RPMI7951 (cell line): ENCODE data around the gene SMYD3. TPM values are rescaled to one million over a fixed set of nuclear protein-coding genes. Genes with fewer than 3 reads are reported as not detected.
"Not testable (repeated sequence)": the region's sequence is repeated elsewhere in the genome, so short reads cannot be mapped to it uniquely, and the experiment has no call there.

Experiments used
- DNase-seq: peaks from one replicate; pipeline ENCODE4 v3.0.0-alpha.2; 2012; ENCODE audit warnings: low read depth
- total RNA-seq: library from RNA; depleted of rRNA; stranded (reverse); fragments of >200 nt; shearing (Covaris generic); gene quantifications from 2 replicates; pipeline ENCODE4 v1.2.3, GENCODE V29; 2014

Gene SMYD3
- total RNA-seq, 1 experiment from 2014 or later: 33.9 TPM

DNA sequence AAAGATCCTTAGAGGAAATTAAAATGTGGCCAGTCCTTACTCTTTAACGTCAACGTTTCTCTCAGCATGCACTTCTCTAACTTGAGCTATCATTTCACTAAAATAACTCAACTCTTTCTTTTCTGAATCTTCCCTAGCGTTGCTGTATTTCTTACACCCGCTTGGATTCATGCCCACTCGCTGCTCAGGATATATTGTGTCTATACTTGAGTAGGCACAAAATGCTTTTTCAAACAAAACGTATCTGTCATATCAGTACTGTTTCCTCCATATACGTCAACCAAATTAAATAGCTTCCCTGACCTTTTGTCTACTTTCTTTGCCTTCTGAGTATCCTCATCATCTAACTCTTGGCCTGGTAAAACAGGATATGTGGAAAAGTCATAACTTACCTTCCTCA lies 549.7 kb downstream of the SMYD3 start:
- DNase-seq: no peak

DNA sequence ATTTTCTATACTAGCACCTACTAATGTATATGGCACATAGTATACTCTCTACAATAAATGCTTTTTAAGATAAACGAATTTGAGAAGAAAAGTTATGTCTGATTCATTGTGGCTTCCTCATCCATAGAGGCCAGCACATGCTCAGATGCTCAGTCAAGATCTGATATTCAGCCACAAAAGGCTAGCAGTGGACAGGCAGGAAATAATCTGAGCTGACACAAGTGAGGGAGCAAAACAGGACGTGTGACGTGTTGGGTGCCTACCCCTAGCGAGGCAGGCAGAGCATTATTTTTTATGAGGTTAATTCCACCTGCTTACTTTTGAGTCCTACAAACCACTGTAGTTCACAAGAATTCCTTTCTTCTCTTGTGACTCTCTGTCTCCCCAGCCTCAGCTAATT lies 550.9 kb downstream of the SMYD3 start:
- peak; percentile 6 for DNase-seq

DNA sequence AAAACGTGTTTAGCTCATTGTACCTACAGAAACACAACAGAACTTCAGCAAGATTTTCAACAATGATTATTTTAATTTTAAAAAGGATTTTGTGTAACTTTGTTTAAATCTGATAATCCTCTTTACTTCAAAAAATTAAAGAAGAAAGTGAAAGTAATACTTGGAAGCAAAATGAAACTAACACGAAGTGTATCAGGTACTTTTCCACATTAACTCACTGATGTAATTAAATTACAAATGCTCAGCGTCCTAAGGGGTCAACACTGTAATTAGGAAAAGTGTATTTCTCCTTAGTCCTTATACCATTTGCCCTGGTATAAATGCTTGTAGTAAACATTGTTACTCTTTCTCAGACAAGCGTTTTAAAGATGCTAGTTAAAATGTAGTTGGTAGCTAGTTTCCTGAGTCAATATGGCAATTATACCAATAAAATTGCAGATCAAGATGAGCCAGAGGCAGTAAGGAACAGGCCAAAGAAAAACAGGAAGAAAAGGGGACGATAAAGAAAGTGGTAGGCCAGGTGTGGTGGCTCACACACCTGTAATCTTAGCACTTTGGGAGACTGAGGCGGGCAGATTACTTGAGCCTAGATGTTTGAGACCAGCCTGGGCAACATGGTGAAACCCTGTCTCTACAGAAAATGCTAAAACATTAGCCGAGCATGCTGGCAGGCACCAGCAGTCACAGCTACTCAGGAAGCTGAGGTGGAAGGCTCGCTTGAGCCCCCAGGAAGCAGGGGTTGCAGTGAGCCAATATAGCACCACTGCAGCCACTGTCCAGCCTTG lies 553.0 kb downstream of the SMYD3 start:
- peak; percentile 26 for DNase-seq

DNA sequence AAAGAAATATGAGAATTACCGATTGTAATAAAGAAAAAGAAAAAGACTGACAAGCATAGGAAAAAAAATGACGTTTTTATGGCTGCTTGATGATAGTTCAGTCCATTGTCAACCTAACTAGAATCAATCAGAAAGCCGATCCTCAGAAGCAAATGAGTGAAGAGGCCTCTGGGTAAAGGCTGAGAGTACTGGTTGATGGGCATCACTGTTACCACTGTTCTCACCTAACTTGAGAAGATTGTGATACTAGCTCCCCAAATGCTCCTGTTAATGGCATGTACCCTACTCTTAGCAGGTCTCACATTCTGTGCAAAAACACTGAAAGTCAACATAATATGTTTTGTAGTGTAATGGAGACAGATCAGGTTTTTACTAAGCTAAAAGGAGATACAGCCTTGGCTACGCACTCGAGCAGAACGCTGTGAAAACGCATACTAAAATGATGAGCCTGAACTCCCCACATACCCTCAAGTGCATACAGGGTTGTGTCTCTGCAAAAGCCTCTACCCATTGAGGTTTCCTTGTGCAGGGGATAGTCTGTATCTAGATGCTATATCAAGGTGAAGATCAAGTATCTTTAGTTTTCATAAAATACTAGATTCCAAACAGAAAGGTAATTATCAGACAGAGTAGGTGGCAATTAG lies 554.6 kb downstream of the SMYD3 start:
- no peak for DNase-seq

- DNase-seq: no peak
Measured at GRCh38 chr1:245948786-245949185, 558.3 kb downstream of the SMYD3 start.

- DNase-seq: no peak
Measured at GRCh38 chr1:245946905-245947304, 560.2 kb downstream of the SMYD3 start.

DNA sequence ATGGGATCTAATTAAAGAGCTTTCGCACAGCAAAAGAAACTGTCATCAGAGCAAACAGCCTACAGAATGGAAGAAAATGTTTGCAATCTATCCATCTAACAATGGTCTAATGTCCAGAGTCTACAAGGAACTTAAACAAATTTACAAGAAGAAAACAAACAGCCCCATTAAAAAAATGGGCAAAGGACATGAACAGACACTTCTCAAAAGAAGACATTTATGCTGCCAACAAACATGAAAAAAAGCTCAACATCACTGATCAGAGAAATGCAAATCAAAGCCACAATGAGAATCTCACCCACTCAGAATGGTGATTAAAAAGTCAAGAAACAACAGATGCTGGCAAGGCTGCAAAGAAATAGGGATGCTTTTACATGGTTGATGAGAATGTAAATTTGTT lies 561.9 kb downstream of the SMYD3 start:
- DNase-seq: not testable (repeated sequence)

- DNase-seq: no peak
Measured at GRCh38 chr1:245942856-245943255, 564.2 kb downstream of the SMYD3 start.

- not testable (repeated sequence) for DNase-seq
Measured at GRCh38 chr1:245941771-245942170, 565.3 kb downstream of the SMYD3 start.

- DNase-seq: no peak
Measured at GRCh38 chr1:245939756-245940345, 567.2 kb downstream of the SMYD3 start.

DNA sequence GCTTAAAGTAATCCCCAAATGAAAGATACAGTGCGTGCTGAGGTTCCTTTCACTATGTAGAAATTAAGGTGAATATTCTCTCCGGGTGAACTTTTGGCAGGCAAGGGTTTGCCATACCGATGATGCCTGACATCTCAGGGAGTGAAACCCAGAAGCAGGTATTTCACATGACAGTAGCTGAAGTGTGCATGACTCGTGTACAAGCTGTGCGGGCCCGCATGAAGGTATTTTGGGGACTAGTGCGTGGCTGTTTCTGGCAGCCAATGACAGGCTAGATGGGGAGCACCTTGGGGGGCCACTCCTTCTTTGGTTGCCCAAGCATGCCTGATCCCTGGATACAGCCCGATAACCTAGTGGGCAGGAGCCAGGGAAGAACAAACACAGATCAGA lies 569.0 kb downstream of the SMYD3 start:
- DNase-seq: no peak

DNA sequence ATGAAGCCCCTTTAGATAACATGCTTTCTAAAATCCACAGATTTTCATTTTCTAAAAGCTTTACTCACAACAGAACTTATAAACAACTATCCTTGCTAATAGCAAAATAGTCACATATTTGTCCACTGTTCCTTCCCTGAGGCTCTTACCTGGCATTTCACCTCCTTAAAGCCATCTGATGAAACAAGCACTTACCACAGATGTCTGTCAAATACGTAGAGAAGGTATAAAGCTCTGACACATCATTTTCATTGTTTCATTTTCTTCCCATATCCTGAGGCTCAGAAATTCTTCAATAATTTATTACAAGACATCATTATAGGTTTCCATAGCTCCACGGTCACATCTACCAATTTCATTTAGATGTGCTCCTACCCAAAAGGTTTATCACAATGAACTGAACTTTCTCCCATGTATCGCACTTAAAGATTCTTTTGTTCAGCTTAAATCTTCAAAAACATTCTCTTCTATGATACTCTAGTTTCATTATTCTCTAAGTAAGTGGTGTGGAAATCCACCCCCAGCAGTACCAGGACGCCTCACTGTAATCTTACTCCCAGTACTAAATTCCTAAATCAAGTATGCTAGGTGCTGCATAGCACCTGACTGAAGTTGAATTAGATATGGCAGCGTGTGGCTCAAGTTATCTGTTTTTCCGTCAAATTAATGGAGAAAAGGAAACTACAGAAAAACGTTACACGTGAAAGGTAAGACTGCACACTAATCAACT lies 569.6 kb downstream of the SMYD3 start:
- DNase-seq: no peak

DNA sequence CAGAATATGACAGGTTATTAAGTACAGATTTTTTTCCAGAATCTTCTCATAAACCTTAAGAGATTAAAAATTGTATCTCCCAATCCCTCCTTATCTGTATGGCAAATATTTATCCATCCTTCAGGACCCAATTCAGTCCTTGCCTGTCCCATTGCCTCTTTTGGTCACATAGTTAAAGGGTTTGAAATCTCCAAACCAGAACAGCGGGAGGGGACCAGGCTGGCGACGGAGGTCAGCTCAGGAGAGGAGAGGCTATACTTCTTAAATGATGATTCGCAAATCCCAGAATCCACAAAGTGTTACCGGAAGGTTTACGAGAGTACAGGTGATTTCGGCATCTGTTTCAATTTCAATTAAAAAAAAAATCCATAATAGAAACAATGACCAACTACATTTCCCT lies 572.7 kb downstream of the SMYD3 start:
- DNase-seq: no peak

DNA sequence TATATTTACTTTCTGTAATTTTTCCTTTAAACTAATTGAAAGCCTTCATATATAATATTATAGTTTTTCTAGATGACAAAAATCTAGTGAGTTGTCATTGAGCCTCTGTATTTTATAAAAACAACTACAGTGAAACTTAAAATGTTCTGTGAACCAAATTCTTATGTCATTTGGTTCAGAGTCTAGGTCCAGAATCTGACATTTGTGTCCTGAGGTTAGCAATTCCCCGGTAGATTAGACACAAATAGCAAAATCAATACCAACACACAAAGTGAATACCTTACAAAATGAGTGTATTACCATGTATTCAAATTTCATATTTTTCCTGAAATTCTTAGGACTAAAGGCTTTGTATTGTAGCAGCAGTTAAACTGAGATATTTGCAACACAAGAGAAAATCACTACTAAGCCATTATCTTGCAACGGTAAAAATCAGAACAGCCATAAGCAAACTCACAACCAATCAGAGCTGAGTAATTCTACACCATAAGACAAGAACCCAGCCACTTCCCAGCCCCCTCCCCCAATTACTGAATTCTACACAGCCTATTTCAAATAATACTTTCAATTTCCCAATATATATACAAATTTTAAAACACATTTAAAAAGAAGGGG lies 573.5 kb downstream of the SMYD3 start:
- no peak for DNase-seq

- DNase-seq: no peak
Measured at GRCh38 chr1:245932302-245932972, 574.6 kb downstream of the SMYD3 start.

- no peak for DNase-seq
Measured at GRCh38 chr1:245931450-245931849, 575.6 kb downstream of the SMYD3 start.

DNA sequence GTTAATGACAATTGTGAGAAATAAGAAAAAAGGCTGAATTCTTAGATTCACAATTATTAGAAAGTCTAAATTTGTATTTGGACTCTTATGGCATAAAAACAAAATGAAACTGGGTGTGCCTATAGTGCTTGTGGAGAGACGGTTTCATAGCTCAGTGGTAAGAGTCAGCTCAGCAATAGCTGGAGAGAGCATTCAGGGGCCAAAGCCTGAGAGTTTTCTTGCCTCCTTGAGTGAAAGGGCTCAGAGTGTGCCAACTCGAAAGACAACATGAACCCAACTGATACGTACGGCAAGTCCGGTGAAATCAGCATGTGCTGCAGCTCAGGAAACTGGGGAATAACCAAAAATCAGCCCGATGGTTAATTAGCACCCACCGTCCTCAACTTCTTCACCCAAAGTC lies 577.9 kb downstream of the SMYD3 start:
- no peak for DNase-seq

DNA sequence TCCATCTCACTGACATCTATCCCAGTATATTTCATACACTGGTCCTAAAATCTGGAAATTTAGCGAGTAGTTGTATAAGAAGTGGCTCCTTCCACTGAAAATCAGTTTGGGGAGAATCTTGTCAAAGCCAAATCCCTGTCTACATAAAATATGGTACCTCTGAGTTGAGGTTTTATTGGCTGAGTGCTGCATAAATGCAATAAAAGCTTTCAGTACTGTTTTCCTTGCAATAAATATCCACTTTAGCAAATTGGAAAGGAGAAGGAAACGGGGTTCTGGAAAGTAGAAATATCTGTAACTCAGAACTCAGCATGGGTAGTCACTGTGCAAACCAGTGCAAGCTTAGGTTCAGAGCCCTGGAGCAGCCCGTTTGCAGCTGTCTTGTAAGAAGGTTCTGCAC lies 580.2 kb downstream of the SMYD3 start:
- no peak for DNase-seq

DNA sequence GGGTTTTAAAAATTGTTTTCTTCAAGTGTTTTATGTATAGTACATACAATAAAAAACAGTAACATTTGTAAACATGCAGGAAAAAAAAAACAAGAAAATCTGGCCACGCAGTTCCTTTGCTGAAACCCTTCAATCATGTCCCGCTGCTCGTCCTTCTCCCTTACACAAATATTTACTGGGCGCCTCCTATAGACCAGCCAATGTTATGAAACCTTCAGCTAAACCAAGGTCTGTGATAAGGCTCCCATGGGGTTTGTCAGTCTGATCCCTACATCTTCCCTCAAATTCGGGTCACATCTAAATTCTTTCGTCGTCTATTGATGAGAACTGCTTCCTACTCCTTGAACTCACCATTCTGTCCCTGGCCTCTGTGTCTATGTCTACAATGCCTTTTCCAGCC lies 583.9 kb downstream of the SMYD3 start:
- no peak for DNase-seq

DNA sequence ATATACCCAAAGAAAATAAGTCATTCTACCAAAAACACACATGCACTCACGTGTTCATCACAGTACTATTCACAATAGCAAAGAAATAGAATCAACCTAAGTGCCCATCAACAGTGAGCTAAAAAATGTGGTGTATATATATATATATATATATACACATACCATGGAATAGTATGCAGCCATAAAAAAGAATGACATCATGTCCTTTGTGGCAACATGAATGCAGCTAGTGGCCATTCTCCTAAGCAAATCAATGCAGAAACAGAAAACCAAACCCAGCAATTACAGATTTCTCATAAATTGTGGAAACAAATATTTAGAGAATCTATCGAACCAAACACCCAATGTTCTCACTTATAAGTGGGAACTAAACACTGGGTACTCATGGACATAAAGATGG lies 585.7 kb downstream of the SMYD3 start:
- no peak for DNase-seq

DNA sequence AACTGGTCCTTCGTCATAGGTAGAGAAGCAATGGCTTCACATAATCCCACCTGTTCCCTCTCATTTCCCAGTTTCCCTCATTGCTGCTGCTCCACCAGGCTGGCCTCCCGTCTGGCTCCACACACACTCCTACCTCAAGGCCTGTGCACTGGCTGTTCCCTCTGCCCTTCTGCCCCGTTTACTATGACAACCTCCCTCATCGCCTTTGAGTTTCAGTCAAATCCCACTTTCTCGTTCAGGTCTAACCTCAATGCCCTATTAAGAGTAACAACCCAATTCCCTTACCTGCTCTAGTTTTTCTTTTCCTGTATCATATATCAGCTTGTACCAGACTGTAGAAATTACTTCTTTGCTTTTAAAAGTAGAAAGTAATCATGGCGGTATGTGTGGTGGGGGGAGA lies 589.7 kb downstream of the SMYD3 start:
- no peak for DNase-seq
